Pancreas (tissue), 10 donors: ENCODE measurements around the gene ACOT7. TPM values are rescaled to one million over a fixed set of nuclear protein-coding genes. Genes with fewer than 3 reads are reported as not detected.

ENCODE experiments used
- ATAC-seq, 4 donors: fragments of 200-7000 bp; cut with Tn5 transposase; one replicate each; pipeline versions ENCODE4 v1.8.0 to v1.9.1; 2020; ENCODE audit warnings: mild to moderate bottlenecking in 4 of 4, moderate library complexity in 4 of 4
- DNase-seq, 6 donors: peaks; one replicate each; pipeline ENCODE4 v3.0.0-alpha.2; 2020
- FAIRE-seq: peaks from 2 replicates; lab custom pipeline; 2012; peaks lifted over from hg19 to GRCh38; lab: Jason Lieb, UNC
- H3K27ac ChIP-seq, 4 donors: fragments of 200-600 bp; sonication (generic); 1 replicate in 3 of 4; 2 replicates in 1 of 4; pipeline versions ENCODE4 v1.5.0 to v1.8.0; 2020
- H3K27me3 ChIP-seq, 4 donors: fragments of 200-600 bp; one replicate each; pipeline ENCODE4 v1.8.0; 2021
- H3K36me3 ChIP-seq, 3 donors: fragments of 200-600 bp; sonication (generic) in 1 of 3; one replicate each; pipeline versions ENCODE4 v1.5.0 to v1.8.0; 2020 to 2021
- H3K4me1 ChIP-seq, 3 donors: fragments of 200-600 bp; one replicate each; pipeline ENCODE4 v1.8.0; 2021
- H3K4me3 ChIP-seq, 4 donors: fragments of 200-600 bp; sonication (generic) in 2 of 4; one replicate each; pipeline versions ENCODE4 v1.5.0 to v1.8.0; 2020 to 2021
- H3K9me3 ChIP-seq, 4 donors: fragments of 200-600 bp; one replicate each; pipeline ENCODE4 v1.8.0; 2021
- WGBS, 2 donors: extraction: QIAGEN DNeasy Blood & Tissue Kit; methylation state at CpG; one replicate each; pipeline ENCODE4 v1.1.7; 2013; 5-methylcytosine and 5-hydroxymethylcytosine counted together
- intact Hi-C, 3 donors: fragments of 100-400 bp; cut with DNase I; formaldehyde crosslinking; loops; one replicate each; pipeline versions ENCODE4 v1.11.1 to v1.14.2; 2022
- polyA plus RNA-seq, 2 donors: library from polyadenylated mRNA; stranded (reverse); fragments of 200-250 nt; gene quantifications; one replicate each; pipeline ENCODE4 v1.2.3, GENCODE V29; 2013
- total RNA-seq, 6 donors: library from RNA; stranded (reverse); fragmentation: NEBNext Ultra II Directional in 4 of 6; extraction: Animal tissue kit (Norgen Biotek cat#: 25700) in 4 of 6; gene quantifications; one replicate each; pipeline versions ENCODE4 v1.2.1 to v1.2.4, GENCODE V29; 2021 to 2023
- TF ChIP-seq, protein P1 (sequence below), 4 donors: fragments of 200-600 bp; sonication (generic) in 3 of 4; IDR thresholded peaks; one replicate each; pipeline versions ENCODE4 v1.5.0 to v1.8.0; 2021; ENCODE audit warnings: antibody characterized with exemption in 4 of 4
- donor health status: healthy with polysubstance abuse.
- donor health status: DM: no; HTN: no; CAD: no; lungs with moderate emphysema.
- donor health status: DM: no; HTN: no; CAD: no.
- donor health status: control.
- donor health status: control.
- donor health status: Bipolar disorder and iron deficiency.
- donor health status: DM: yes; HTN: yes; CAD: no.
- donor health status: DM: no; HTN: no; CAD: no.
- donor health status: DM: no; HTN: no; CAD: no.
- donor health status: DM: yes; HTN: yes; CAD: no.

ACOT7 gene
- total and polyA plus RNA-seq, 8 donors: 3.1 to 7.6 (median 5.2) TPM

DNA sequence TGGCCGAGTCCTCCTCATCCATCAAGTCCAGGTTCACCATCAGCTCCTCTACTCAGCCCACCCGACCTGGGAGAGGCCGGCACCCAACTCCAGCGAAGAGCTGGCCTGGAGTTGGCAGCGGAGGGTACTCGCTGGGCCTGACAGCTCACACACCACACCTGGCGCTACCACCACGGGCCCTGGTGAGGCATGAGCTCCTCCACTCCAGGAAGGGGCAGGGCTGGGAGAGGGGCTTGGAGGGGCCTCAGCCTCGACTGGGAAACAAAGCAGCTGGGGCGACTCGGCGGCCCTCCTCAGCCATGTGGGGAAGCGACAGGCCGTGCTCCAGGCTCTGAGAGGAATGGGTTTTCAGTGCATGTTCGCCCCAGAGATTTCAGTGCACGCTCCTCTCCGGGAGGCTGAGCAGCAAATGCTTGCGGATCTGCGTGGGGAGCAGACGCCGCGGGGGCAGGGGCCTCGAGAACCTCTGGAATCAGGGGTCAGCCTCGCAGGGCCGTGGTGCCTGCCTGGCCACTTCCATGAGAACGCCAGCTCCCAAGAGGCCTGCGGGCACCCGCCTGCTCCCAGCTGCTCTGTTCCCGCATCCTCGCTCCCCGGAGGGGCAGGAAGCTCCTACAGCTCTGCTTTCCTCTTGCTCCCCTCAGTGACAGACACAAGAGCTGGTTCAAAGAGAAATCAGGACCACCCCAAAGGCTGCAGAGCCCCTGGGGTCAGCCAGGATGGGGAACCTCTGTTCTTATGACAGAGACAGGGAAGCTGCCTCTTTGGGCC, 113.8 kb downstream of the ACOT7 start:
- TF ChIP-seq, protein P1, sequence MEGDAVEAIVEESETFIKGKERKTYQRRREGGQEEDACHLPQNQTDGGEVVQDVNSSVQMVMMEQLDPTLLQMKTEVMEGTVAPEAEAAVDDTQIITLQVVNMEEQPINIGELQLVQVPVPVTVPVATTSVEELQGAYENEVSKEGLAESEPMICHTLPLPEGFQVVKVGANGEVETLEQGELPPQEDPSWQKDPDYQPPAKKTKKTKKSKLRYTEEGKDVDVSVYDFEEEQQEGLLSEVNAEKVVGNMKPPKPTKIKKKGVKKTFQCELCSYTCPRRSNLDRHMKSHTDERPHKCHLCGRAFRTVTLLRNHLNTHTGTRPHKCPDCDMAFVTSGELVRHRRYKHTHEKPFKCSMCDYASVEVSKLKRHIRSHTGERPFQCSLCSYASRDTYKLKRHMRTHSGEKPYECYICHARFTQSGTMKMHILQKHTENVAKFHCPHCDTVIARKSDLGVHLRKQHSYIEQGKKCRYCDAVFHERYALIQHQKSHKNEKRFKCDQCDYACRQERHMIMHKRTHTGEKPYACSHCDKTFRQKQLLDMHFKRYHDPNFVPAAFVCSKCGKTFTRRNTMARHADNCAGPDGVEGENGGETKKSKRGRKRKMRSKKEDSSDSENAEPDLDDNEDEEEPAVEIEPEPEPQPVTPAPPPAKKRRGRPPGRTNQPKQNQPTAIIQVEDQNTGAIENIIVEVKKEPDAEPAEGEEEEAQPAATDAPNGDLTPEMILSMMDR (IDR thresholded peaks at IDR 0.05): no peak
- intact Hi-C loops: no loop called here
- Histone ChIP-seq H3K27me3 (no peaks in the 10 kb centered on the region), H3K9me3 (no peaks in the 10 kb centered on the region), H3K4me1 (no peaks in the 10 kb centered on the region), H3K36me3 (no peaks in the 10 kb centered on the region), H3K27ac (no peak overlapping the region), H3K4me3 (no peak overlapping the region)
- 82 to 87% methylated on average over 31 of the region's 31 CpGs for WGBS, 2 donors
- ATAC-seq (no peak), DNase-seq (peak in 1 of 6 donors; percentile 48), FAIRE-seq (no peak)

GRCh38 chr1:6279066-6279465, 114.5 kb downstream of the ACOT7 start:
- WGBS, 2 donors: 86 to 92% methylated on average over 10 of the region's 10 CpGs
- no peak for FAIRE-seq
- Histone ChIP-seq H3K4me1 (no peaks in the 10 kb centered on the region), H3K4me3 (no peak overlapping the region), H3K27ac (no peak overlapping the region), H3K27me3 (no peaks in the 10 kb centered on the region), H3K36me3 (no peaks in the 10 kb centered on the region), H3K9me3 (no peaks in the 10 kb centered on the region)
- intact Hi-C loops: no loop called here
- no peak for ATAC-seq
- DNase-seq: no peak
- TF ChIP-seq, protein P1 (IDR thresholded peaks at IDR 0.05): no peak

DNA sequence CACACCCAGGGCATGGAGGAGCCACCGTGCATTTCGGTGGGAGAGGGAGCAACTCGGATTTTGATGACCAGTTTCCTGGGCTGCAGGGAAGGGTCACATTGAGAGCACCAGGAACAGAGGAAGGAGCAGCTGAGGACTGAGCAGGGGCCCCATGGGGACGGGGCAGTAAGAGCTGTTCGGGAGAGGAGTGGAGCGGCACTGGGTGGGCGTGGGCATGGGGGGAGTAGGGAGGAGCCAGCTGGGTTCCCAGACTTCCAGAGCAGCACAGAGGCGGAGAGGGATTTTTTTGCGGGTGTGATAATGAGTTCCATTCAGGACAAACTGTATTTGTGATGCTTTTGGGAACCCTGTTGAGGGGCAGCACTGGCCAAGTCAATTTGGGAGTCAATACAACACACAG, 115.3 kb downstream of the ACOT7 start:
- Histone ChIP-seq H3K27ac (no peak overlapping the region), H3K36me3 (no peaks in the 10 kb centered on the region), H3K4me1 (no peaks in the 10 kb centered on the region), H3K4me3 (no peak overlapping the region), H3K27me3 (no peaks in the 10 kb centered on the region), H3K9me3 (no peaks in the 10 kb centered on the region)
- DNase-seq: peak in 1 of 6 donors; percentile 34
- FAIRE-seq: no peak
- TF ChIP-seq, protein P1 (IDR thresholded peaks at IDR 0.05): no peak
- no peak for ATAC-seq
- WGBS, 2 donors: 86 to 92% methylated on average over 9 of the region's 9 CpGs
- intact Hi-C loops: no loop called here

DNA sequence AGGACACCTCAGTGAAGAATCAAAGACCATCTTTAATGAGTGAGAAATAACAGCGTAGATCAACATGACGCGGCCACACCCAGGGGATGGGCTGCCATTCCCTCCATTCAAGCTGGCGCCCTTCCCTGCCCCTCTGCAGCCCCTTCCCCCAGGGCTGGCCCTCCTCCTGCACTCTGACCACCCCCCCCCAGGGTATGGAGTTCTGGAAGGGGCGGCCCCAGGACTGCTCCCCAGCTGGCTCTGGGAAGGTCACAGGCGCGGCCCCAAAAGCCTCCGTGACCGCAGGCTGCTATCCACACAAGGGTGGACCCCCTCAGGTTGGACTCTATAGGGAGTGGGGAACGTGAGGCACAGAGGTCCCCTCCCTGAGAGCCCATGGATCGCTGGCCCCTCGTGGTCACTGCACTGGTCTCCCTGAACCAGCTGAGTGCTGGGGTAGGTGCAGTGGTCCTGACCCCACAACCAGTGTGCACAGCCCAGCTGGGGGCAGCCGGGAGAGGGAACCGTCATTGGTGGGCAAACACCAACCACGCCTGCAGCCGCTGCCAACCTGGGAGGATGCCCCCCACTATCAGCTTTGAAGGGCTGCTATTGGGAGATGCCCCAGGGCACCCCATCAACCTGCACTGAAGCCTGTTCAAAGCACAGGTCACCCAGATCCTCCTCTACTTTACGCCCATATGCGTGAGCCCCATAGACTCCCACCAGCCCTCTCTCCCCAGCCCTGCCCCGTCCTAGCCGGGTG, 116.6 kb downstream of the ACOT7 start:
- WGBS, 2 donors: 91 to 92% methylated on average over 20 of the region's 20 CpGs
- no peaks in the 10 kb centered on the region for H3K27me3 ChIP-seq
- no peak overlapping the region for H3K4me3 ChIP-seq
- TF ChIP-seq, protein P1 (IDR thresholded peaks at IDR 0.05): no peak
- no peaks in the 10 kb centered on the region for H3K9me3 ChIP-seq
- intact Hi-C loops: no loop called here
- no peak for ATAC-seq
- no peaks in the 10 kb centered on the region for H3K36me3 ChIP-seq
- H3K4me1 ChIP-seq: no peaks in the 10 kb centered on the region
- no peak overlapping the region for H3K27ac ChIP-seq
- DNase-seq: no peak
- no peak for FAIRE-seq
